HG02759 (cell line): ENCODE data around the gene ASPHD1.
"Not testable (repeated sequence)": the region's sequence is repeated elsewhere in the genome, so short reads cannot be mapped to it uniquely, and the experiment has no call there.

Experiments
- ATAC-seq: cut with Tn5 transposase; IDR thresholded peaks from one replicate; pipeline ENCODE4 v1.9.1; 2021; ENCODE audit warnings: mild to moderate bottlenecking, moderate library complexity; ENCODE audit not compliant: unreplicated experiment

The ASPHD1 gene

DNA sequence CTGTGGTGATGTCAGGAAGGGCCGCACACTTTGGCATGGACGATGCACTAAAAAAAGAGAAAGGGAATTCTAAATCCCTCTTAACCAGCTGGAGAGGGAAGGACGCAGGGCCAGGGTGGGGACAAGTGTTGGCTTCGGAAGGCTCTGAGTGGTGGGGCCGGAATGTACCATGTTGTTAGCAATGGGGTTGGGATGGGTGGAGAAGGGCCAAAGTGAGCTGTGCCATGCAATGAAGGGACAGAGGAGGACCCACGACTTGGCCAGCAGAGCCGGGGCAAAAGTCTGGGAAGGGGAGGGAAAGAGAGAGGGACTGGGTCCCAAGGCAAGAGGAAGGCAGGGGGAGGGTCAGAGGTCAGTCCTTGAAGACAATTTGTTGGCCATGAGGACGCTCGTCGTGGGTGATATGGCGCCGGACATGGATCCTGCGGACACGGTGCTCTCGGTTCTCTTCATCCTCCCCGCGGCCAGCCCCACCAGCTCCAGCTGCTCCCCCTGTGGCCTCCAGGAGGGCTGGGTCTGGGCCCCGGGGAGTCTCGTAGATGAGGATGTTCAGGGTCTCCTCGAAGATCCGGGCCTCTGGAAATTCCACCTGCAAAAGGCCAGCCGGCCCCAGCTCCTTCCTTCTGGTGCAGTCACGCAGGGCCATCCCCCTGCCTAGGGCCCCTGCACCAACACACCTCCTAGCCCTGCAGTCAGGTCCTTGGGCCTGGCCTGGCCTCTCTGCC, 6.4 kb downstream of the ASPHD1 start:
- ATAC-seq, result no peak

DNA sequence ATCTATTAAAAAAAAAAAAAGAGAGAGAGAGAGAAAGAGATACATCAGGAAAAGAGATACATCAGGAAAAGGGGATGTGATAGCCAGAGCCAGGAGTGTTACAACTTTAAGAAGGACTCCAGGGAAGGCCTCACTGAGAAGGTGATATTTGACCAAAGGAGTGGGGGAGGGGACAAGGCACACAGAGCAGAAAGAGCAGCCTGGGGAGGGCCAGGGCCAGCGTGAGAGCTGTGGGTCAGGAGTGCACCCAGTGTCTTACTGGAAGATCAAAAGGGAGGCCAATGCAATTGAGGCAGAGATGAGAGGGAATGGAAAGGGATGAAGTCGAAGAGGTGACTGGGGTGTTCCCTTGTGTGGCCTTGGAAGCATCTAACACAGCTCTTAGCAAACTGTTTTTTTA, 7.7 kb downstream of the ASPHD1 start:
- ATAC-seq, result no peak

DNA sequence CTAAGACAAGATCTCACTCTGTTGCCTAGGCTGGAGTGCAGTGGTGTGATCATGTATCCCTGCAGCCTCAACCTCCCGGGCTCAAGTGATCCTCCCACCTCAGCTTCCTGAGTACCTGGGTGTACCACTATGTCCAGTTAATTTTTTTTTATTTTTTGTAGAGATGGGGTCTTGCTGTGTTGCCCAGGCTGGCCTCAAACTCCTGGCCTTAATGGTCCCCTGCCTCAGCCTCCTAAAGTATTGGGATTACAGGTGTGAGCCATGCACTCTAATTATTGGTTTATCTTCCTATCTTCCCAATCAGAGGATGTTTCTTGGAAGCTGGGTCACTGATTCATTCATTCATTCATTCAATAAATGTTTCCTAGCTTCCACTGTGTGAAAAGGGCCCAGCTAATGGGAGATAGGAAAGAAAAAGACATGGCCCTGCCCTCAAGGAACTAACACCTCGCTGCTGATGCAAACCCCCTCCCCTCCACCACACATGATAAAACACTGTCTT, 8.5 kb downstream of the ASPHD1 start:
- ATAC-seq, result no peak

DNA sequence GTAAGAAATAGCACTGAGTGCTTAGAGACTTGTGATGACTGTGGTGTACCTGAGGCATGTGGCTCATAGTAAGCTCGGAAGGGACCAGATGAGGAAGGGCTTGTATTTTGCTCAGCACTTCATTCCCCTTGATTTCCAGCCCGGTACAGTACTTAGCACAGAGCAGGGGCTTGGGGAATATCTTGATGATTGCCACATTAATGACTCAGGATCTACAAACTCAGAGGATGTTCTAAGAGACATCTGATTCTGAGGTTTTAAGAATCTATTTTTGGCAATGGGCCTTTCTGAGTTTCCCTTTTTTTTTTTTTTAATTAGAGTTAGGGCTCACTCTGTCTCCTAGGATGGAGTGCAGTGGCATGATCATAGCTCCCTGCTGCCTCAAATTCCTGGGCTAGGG, 9.1 kb downstream of the ASPHD1 start:
- ATAC-seq, result no peak

DNA sequence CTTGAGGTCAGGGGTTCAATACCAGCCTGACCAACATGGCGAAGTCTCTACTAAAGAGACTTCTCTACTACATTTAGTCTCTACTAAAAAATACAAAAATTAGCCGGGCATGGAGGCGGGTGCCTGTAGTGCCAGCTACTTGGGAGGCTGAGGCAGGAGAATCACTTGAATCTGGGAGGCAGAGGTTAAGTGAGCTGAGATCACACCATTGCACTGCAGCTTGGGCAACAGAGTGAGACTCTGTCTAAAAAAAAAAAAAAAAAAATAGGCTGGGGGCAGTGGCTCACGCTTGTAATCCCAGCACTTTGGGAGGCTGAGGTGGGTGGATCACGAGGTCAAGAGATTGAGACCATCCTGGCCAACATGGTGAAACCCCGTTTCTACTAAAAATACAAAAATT, 9.6 kb downstream of the ASPHD1 start:
- ATAC-seq, result not testable (repeated sequence)

DNA sequence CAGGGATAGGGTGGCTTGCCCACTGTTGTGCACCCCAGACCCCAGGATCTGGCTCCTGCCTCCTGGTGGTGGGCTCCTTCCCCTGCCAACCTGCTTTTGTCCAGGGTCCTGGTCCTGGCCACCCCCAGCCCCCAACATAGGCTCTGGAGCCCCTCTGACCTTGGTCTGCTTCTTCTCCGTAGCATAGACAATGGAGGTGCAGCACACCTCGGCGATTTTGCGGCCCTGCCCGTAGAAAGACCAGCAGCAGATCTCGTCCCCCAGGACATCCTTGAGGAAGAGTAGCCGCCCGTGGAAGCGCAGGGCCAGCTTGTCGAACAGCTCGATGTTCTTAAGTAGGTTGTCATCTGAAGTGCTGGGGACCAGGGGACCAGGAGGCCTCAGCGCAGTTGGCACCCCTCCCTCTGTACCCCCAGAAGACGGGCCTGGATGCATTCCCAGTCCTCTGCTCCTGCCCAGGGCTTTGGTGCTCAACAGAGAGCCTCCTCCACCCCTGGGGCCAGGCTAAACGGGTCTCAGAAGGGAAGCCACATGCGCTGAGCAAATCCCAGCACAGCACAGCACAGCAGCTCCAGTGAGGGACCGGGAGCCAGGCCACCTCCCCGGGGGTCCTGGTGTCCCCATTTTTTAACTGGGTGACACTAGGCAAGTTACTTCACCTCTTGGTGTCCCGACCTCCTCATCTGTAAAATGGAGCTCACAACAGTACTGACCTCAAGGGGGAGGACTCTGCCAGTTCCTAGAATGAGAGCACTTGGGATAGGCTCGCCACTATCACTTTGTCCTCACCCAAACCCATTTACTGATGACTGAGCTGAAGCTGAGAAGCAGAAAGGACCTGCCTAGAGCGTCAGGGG, 10.8 kb downstream of the ASPHD1 start:
- no peak for ATAC-seq

DNA sequence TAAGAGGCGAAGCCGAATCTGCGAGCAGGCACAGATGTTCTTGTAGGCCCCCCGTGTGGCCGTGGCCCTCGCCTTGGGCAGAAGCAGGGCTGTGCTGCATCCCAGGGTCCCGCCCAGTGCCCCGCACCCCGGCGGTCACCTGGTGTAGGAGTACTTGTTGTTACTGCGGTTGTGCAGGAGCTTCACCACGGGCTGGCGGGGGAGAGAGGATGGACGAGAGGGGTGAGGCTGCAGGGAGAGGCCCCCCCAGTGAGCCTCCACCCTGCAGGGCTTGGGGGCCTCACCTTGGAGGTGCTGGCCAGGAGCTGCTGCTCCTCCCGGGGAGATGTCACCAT, 11.4 kb downstream of the ASPHD1 start:
- no peak for ATAC-seq

DNA sequence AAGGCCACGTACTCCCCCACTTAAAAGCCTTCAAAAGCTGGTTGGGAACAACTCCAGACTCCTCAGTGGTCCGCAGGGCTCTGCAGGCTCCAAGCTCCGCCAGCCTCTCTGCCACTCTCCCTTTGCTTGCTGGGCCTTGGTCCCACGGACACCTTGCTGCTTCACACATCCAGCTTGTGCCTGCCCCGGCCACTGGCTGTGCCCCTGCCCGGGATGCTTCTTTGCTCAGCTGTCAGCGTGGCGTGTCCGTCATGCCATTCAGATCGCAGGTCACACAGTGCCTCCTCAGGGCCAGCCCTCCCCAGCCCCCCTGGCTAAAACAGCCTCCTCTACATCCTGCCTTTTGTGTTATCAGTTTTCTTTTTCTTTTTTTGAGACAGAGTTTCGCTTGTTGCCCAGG, 11.8 kb downstream of the ASPHD1 start:
- ATAC-seq, result no peak

DNA sequence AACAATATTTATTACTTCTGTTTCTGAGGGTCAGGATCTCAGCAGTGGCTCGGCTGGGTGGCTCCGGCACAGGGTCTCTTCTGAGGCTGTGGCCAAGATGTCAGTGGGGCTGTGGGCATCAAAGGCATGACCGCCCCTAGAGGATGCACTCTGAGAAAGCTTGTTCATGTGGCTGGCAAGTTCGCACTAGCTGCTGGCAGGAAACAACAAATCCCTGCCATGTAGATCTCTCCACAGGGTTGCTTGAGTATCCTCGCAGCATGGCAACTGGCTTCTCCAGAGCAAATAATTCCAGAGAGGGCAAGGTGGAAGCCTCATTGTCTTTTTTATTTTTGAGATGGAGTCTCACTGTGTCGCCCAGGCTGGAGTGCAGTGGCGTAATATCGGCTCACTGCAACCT, 13.2 kb downstream of the ASPHD1 start:
- ATAC-seq, result no peak

DNA sequence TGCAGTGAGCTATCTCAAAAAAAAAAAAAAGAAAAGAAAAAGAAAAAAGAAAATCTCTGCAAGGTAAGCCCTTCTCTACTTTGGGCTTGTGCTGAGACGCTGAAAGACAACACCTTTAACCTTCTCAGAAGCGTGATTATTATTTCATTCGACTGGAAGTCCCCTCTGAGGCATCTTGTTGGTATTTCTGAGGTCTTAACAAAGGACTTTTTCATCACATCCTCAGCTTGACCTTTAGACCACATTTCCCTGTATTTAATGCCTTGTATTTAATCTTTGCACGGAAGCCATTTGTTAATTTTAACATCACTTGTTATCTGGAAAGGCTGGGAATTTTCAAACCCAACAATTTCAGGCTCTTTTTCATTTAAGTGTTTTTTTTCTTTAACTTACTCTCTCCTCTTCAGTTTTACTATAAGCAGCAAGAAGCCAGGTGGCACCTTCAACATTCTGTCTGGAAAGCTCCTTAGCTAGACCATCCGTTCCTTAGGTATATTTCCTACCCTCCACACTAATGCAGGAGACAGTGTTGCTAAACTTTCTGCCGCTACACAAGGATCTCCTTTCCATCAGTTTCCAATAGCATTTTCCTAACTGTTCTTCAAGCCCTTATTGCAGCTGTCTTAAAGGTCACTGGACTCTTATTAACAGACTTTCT, 15.4 kb downstream of the ASPHD1 start:
- no peak for ATAC-seq

DNA sequence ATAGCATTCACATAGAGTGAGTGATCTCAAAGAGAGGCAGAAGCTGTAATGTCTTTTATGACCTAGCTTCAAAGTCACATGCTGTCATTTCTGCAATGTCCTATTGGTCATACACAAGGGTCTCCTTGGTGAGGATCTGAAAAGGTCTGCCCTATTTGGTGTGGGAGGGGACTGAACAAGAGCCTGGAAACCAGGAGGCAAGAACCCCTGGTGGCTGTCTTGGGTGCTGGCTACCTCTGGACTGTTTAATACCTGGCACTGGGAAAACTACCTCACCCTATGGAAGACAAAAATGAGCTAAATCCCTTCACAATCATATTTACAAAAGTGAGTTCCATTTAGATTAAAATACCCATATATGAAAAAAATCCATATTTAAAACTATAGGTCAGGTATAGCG, 16.7 kb downstream of the ASPHD1 start:
- no peak for ATAC-seq

DNA sequence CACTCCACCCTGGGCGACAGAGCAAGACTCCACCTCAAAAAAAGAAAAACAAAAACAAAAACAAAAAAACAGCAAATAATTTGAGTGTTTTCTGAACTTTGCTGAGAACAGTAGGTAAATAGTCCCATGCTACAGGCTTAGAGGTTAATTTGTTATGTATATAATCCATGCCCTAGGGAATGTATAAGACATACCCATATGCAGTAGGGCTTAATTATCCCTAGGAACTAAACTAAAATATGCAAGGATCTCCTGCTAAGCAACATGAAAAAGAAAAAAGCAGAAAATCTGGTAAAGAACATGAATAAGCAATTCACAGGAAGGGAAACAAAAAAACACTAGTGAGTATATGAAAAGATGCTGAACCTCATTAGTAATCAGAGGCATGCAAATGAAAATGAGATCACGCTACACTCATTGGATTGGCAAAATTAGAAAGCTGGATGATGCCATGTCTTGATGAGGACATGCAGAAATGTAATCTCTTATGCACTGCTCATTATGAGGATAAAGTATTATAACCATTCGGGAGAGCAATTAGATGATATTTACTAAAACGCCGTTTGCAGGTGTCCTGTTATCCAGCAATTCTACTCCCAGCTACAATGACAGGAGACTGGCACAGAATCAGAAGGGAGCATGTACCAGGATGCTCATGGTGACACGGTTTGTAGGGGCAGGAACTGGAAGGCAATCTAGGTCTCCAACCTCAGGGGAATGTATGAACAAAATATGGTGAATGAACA, 20.2 kb downstream of the ASPHD1 start:
- no peak for ATAC-seq

DNA sequence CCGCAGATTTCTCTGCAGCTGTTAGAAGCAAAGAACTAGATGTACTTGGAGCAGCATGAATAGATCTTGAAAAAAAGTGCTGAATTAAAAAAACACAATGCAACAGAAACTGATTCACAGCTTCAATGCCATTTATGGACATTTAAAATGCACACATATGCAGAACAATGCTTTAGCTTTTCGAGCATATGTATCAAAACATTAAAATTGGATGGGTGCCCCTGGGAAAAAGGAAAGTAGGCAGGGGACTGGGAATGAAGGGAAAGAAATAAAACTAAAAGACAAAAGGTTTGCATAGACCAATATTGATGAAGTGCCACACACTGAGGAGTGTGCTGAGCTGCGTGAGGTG, 20.7 kb downstream of the ASPHD1 start:
- no peak for ATAC-seq

DNA sequence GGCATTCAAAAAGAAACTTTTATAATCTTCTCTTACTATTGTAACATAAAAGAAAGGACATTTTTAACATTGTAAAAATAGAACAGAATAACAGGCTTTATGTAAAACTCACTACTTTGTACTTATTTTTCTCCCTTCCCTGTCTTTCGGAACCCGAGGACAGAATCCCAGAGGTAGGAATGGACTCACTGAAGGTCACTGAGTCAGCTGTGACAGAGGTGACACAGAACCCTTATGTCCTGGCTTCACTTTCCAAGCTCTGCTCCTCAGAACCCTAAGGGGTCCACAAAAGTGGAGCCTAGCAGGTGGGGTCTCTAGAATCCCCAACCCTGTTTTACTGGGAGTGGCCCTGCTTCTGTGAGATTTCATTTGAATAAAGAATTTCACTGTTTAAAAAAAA, 22.0 kb downstream of the ASPHD1 start:
- no peak for ATAC-seq

DNA sequence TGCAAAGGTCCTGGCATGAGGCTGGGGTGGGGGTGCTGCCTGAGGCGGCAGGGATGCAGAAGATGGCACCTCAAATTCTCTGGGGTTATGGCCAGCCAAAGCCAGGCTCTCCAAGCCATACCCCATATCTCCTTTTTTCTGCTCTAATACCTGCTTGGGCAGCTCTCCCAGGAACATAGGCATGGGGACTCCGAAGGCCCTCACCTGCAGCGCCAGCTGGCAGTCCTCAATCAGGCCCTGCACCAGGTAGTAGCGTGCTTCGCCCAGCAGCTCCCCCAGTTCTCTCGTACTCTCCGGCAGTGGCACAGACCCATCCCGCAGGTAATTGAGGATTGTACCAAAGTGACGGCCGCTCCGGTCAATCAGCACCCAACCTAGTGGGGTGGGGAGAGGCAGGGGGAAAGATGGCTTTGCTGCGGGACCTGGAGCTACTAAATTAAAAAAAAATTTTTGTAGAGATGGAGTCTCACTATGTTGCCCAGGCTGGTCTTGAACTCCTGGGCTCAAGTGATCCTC, 22.8 kb downstream of the ASPHD1 start:
- no peak for ATAC-seq

DNA sequence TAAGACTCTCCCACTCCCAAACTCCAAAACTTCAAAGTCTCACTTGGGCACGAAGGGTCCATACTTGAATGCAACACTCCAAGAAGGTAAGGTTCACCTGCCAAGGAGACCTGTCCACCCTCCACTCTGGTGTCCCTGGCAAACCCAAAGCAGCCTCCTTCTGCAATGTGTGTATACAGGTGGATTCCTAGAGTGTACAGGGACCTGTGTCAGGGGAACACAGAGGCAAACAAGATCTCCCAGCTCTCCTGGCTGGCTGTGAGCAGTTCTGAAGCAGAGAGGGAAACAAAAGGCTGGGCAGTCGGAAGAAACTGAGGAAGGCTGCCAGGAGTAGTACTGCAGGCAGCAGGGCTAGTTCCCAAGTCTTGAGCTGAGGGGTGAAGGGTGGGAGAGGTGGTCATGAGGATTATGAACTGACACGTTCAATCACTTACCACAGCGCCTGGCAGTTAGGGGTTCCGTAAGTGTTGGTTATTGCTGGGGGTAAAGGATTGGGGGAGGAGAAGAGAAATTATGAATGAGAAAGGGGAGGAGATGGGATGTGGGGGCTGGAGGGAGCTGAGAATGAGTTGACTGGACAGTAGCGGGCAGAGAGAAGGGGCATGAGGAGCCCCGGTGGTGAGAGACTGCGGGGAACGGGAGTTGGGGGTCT, 24.9 kb downstream of the ASPHD1 start:
- no peak for ATAC-seq

DNA sequence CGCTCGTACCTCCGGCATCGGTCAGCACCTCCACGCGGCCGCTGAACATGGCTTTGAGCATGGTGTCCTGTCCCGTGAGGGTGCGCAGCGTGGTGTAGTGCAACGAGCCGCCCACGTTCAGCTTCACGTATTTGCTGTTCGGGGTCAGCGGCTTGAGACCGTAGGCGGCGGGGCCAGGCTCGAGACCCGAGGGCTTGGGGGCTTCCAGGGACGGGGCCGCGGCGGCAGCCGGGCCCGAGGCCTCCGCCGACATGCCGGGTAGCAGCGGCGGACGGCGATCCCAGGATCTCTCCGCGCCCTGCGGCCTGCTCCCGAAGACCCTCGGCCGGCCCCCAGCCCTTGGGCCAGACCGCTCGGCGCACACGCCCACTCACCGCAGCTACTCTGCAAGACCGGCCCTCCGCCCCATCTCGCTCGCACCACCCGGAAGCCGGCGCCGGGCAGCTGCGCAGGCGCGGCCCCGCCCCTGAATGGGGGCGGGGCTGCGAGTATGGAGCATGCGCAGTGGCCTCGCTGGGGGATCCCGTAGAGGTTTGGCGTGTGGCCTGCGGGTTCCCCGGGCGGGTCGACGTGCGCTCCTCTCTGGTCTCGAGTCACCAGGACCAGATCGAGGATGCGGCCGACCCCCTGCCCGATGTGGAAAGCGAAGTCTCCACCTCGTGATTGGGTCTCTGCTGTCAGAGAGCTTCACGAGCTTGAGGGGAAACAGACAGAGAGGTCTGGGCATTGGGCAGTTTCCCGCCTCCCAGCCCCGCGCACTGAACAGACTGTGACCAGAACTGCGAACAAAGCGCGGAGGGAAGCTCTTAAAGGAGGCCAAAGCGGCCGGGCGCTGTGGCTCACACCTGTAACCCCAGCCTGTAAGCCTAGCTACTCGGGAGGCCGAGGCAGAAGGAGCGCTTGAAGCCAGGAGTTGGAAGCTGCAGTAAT, 25.8 kb downstream of the ASPHD1 start, which contains the start of gene KCTD13:
Gene KCTD13, minus strand, starts transcription at position 446 of the 930 bp plus-strand sequence. Its CDS starts 193 bp downstream, at position 253.
- peak; percentile 90 for ATAC-seq

DNA sequence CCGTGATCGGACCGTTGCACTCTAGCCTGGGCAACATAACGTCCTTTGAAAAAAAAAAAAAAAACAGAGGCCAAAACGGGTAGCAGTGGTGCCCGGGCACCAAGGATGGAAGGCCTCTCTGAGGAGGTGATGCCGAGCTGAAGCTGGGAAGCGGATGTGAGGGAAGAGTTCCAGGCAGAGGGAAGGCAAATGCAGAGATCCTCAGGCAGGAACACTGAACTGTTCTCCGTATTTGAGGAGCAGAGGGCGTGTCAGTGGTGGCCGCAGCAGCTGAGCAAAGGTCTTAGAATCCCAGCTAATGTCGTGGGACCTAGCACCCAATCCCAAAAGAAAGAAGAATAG, 26.4 kb downstream of the ASPHD1 start:
- no peak for ATAC-seq
